Measurements from ENCODE around the gene ZNF45. TPM values are rescaled to one million over a fixed set of nuclear protein-coding genes. Genes with fewer than 3 reads are reported as not detected.
"Not testable (repeated sequence)": the region's sequence is repeated elsewhere in the genome, so short reads cannot be mapped to it uniquely, and the experiment has no call there.

ZNF45 gene
- polyA plus RNA-seq, 1 donor: 15.3 TPM

DNA sequence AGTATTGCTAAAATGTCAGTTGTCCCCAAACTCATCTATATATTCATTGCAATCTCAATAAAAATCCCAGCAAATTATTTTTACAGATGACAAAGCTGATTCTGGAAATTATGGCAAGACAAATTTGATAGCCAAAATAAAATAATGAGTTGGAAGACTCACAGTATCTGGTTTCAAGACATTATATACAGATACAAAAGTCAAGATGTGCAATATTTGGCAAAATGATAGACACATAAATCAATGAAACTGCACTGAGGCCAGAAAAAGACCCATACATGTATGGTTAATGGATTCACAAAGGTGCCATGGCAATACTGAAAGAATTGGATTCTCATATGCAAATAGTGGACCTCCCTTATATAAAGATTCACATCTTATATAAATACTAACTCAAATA is 24.2 kb downstream of the ZNF45 start:
- no peak for DNase-seq

DNA sequence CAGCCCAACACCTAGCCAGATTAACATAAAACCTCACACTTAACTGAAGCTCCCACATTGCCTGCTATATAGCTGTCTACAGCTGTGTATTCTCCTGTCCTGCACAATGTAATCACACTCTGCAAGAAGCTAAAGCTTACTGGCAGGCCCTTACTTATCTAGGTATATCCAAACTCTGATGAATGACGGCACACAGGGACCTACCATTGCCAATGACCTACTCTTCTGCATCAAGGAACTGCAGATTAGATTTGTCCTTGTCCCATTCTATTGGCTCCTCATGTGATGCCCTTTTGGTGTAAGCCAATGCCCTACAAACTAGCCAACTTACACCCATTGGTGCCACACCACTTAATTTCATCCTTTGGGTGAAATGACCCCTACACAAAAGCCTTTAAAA is 26.4 kb downstream of the ZNF45 start:
- no peak for DNase-seq

DNA sequence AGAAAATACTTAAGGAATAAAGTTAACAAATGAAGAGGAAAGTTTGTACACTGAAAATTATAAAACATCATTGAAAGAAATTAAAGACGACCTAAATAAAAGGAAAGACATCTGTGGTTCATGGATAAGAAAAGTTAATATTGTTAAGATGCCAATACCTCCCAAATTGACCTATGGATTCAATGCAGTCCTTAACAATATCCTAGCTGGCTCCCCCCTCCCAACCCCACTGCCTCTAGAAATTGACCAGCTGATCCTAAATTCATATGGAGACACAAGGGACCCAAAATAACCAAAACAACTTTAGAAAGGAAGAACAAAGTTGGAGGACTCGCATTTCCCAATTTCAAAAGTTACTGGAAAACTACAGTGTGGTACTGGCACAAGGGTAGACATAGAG is 28.3 kb downstream of the ZNF45 start:
- DNase-seq: no peak

DNA sequence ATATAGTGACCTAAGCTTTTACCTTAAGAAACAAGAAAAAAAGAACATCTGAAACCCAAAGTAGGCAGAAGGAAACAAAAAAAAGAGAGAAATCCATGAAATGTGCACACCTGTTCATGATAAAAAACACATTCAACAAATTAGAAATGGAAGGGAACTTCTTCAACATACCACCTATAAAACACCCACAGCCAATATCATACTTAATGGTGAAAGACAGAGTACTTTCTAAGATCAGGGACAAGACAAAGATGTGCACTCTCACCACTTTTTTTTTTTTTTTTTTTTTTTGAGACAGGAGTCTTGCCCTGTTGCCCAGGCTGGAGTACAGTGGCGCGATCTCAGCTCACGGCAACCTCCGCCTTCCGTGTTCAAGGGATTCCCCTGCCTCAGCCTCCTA is 29.2 kb downstream of the ZNF45 start:
- DNase-seq: no peak

DNA sequence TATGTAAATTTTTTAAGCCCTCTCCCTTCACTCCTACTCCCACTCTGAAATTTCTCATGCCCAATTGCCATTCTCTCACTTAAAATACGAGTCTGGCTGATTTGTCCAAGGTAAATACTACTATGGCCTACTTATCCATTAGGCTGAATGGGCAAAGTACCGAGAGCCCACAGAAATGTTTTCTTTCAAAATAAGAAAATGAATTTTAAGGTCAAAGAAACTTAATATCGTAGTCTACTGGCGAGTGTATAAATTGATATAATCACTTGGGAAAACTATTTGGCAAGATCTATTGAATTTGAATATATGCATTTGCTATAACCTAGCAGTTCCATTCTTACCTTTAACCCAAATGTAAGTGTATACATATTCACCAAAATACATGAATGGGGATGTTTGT is 32.7 kb downstream of the ZNF45 start:
- DNase-seq: no peak

DNA sequence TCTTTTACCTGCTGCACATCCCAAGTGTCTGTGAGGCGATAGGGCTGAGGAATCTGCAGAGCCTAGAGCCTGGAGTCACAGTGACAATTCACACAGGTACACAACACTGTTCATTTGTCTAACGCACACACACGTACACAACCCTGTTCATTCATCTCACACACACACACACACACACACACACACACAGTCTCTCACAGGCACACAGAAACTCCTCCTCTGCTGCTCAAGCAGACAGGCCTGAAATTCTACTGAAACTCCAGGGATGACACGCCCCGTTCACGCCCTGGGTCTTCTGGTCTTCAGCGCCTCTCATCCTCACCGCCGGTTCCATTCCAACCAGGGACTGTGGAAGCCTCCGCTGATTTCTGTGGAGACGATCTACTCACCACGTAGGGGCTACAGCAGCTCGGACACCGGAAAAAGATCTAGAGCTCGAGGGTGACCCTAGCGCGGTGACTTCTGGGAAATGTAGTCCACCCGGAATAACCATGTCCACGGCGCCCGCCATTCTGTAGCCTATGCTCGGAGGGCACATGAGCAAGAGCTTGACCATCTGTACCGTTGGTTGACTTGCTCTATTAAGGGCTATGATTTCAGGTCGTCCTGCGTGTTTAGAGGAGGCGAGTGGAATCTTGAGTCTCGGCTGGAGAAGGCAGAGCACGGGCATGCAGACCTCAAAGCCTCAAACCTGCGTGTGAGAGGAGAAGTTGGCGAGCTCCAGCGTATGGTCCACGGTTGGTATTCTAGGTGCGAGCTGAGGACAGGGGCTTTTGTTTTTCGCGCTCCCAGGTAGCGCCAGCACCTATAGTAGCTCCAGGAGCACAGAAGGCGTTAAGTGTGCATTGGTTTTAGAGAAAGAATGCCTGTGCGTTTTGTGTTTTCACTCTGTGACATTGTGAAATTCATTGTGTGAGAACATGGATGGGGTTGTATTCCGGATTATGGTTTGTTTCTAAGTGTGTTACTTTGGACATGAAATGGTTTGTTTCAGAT is 33.4 kb downstream of the ZNF45 start:
- peak; percentile 77 for DNase-seq

DNA sequence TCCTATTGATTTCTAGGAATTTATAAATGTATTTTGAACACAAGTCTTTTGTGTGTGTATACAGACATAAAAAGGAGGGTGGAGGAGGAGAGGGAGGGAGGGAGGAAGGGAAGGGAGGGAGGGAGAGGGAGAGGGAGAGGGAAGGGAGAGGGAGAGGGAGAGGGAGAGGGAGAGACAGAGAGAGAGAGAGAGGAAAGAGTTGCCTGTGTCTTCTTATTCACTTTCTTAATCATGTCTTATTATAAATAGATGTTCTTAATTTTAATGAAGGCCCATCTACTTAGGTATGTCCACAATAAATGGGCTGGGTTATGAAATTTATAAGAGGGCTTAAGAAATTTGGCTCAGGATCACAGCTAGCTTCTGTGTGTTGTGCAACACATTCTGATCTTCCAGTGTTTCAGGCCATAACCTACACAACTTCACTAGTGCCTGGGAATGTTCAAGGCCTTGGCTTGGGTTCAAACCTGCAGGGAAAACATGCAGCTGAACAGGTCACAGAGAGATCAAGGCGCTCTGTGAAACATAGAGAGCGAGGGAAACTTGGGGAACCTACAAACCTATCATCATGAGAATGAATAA is 39.3 kb downstream of the ZNF45 start:
- no peak for DNase-seq

DNA sequence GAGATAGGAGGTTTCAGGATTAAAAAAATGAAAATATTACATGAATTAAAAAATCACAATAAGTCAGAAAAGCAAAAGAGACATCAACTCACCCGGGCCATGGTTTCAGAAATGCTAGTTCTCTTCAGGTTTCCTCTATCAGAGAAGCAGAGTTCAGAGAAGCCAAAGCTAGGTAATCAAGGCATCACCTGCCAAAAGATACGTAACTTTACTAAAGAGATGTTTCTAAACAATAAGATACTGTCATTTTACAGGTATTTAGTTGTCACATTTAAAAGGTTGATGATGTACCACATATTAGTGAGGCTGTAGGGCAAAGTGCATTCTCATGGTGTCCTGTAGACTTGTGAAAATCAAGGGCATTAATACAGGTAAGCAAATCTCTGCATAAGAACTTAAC is 51.2 kb downstream of the ZNF45 start, which contains the start of gene ZNF404:
Gene ZNF404 (minus strand): TSS at position 101 of the 400 bp plus-strand sequence.
- no peak for DNase-seq

DNA sequence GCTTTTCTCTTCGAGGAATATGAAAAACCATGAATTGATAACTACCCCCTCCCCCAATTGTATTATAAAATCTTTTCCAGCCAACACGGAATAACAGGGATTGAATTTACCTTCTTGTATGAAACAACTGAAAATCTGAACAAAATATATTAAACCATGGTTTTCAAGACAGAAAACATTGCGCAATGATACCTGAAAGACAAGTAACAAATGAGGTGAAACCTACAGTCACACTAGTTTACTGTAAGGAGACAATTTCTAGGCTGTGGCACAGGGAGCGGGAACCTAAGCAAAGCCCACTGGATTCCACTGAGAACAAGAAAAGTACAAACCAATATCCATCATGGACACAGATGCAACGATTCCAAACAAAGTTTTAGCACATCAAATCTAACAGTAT is 54.6 kb downstream of the ZNF45 start:
- DNase-seq: no peak

DNA sequence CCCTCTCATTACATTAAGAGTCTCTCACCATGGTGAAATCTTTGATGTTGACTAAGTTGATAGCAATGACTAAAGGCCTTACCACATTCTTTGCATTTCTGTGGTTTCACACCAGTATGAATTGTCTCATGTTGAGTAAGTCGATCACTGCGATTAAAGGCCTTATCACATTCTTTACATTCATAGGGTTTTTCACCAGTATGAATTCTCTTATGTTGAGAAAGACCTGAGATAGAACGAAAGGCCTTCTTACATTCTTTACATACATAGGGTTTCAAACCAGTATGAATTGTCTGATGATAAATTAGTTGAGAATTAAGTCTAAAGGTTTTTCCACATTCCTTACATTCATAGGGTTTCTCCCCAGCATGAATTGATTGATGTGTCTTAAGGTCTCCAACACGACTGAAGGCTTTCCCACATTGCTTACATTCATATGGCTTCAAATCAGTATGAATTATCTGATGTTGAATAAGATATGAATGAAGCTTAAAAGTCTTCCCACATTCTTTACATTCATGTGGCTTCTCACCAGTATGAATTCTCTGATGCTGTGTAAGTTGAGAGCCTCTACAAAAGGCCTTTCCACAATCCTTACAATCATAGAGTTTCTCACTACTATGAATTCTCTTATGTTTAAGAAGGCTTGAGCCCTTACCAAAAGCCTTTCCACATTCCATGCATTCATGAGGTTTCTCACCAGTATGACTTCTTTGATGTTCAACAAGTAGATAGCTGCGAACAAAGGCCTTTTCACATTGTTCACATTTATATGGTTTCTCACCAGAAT is 62.3 kb downstream of the ZNF45 start:
- no peak for DNase-seq

DNA sequence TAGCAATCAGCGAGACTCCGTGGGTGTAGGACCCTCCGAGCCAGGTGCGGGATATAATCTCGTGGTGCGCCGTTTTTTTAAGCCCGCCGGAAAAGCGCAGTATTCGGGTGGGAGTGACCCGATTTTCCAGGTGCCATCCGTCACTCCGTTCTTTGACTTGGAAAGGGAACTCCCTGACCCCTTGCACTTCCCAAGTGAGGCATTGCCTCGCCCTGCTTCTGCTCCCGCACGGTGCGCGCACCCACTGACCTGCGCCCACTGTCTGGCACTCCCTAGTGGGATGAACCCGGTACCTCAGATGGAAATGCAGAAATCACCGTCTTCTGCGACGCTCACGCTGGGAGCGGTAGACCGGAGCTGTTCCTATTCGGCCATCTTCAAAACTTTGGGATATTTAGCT is 68.2 kb downstream of the ZNF45 start:
- DNase-seq: not testable (repeated sequence)

Other genes starting within 250 kb of the ZNF45 start
- gene IRGC, start 219.2 kb downstream of the ZNF45 start, polyA plus RNA-seq (ENCODE audit: insufficient read length): not detected
- gene SMG9, start 180.3 kb downstream of the ZNF45 start, polyA plus RNA-seq (ENCODE audit: insufficient read length): 40.9 TPM
- gene KCNN4, start 154.3 kb downstream of the ZNF45 start, polyA plus RNA-seq (ENCODE audit: insufficient read length): 1.1 TPM
- 0.52 TPM for gene LYPD5, start 132.8 kb downstream of the ZNF45 start, polyA plus RNA-seq (ENCODE audit: insufficient read length)
- 8.3 TPM for gene ZNF283, start 108.0 kb downstream of the ZNF45 start, polyA plus RNA-seq (ENCODE audit: insufficient read length)
- gene ZNF404, start 51.3 kb downstream of the ZNF45 start, polyA plus RNA-seq (ENCODE audit: insufficient read length): 8.6 TPM
- gene ZNF221, start 15.9 kb upstream of the ZNF45 start, polyA plus RNA-seq (ENCODE audit: insufficient read length): 3.0 TPM
- gene ZNF155, start 48.9 kb upstream of the ZNF45 start, polyA plus RNA-seq (ENCODE audit: insufficient read length): 7.2 TPM
- gene ZNF230, start 67.7 kb upstream of the ZNF45 start, polyA plus RNA-seq (ENCODE audit: insufficient read length): 2.1 TPM
- 3.3 TPM for gene ZNF222, start 90.1 kb upstream of the ZNF45 start, polyA plus RNA-seq (ENCODE audit: insufficient read length)
- gene ZNF223, start 116.8 kb upstream of the ZNF45 start, polyA plus RNA-seq (ENCODE audit: insufficient read length): 3.5 TPM
- 2.9 TPM for gene ZNF284, start 136.9 kb upstream of the ZNF45 start, polyA plus RNA-seq (ENCODE audit: insufficient read length)
- 15.3 TPM for gene ZNF224, start 159.1 kb upstream of the ZNF45 start, polyA plus RNA-seq (ENCODE audit: insufficient read length)
- gene ZNF225, start 178.1 kb upstream of the ZNF45 start, polyA plus RNA-seq (ENCODE audit: insufficient read length): 4.5 TPM
- gene ZNF234, start 206.3 kb upstream of the ZNF45 start, polyA plus RNA-seq (ENCODE audit: insufficient read length): 9.6 TPM
- gene ZNF226, start 229.8 kb upstream of the ZNF45 start, polyA plus RNA-seq (ENCODE audit: insufficient read length): 13.0 TPM

Measured in hindlimb muscle (tissue), 1 donor.